Nephron progenitor cell (in vitro differentiated cells): ENCODE data around the gene SGPP2.
"Not testable (repeated sequence)": the region's sequence is repeated elsewhere in the genome, so short reads cannot be mapped to it uniquely, and the experiment has no call there.

Source experiments
- DNase-seq: peaks from one replicate; pipeline ENCODE4 v3.0.0; 2021
- H3K27ac Mint-ChIP-seq: 2 replicates; pipeline ENCODE4 v1.8.0; 2021; ENCODE audit warnings: mild to moderate bottlenecking, moderate library complexity, mixed read lengths
- H3K27me3 Mint-ChIP-seq: 2 replicates; pipeline ENCODE4 v1.8.0; 2021; ENCODE audit warnings: mild to moderate bottlenecking, low read depth, mixed read lengths; ENCODE audit not compliant: poor library complexity
- H3K36me3 Mint-ChIP-seq: 2 replicates; pipeline ENCODE4 v1.8.0; 2021; ENCODE audit warnings: low read depth, mixed read lengths
- H3K4me1 Mint-ChIP-seq: 2 replicates; pipeline ENCODE4 v1.8.0; 2021; ENCODE audit warnings: mixed read lengths
- H3K4me3 Mint-ChIP-seq: 2 replicates; pipeline ENCODE4 v1.8.0; 2021; ENCODE audit warnings: mild to moderate bottlenecking, moderate library complexity, mixed read lengths
- H3K9me3 Mint-ChIP-seq: 2 replicates; pipeline ENCODE4 v1.8.0; 2021; ENCODE audit warnings: mild to moderate bottlenecking, moderate library complexity, mixed read lengths
- CTCF ChIP-seq: fragments of 200-600 bp; sonication (generic); IDR thresholded peaks from 2 replicates; pipeline ENCODE4 v1.5.0; 2021; ENCODE audit warnings: antibody characterized with exemption

SGPP2 gene

GRCh38 chr2:222582928-222583327 lies 158.6 kb downstream of the SGPP2 start:
- TF ChIP-seq CTCF: no peak
- Mint-ChIP-seq H3K27ac (no peak overlapping the region), H3K27me3 (no peaks in the 10 kb centered on the region), H3K36me3 (peaks cover 63% of the 10 kb centered on the region), H3K4me3 (no peak overlapping the region), H3K9me3 (peaks cover 54% of the 10 kb centered on the region), H3K4me1 (peaks cover 16% of the 10 kb centered on the region)
- DNase-seq: no peak

- not testable (repeated sequence) for H3K4me3 Mint-ChIP-seq, DNase-seq, H3K4me1 Mint-ChIP-seq, H3K27me3 Mint-ChIP-seq, H3K27ac Mint-ChIP-seq
- peaks cover 70% of the 10 kb centered on the region for H3K9me3 Mint-ChIP-seq
- peaks cover 78% of the 10 kb centered on the region for H3K36me3 Mint-ChIP-seq
Observed at GRCh38 chr2:222584589-222584988, 160.2 kb downstream of the SGPP2 start.

- H3K36me3 Mint-ChIP-seq: peaks cover 70% of the 10 kb centered on the region
- H3K27me3 Mint-ChIP-seq: no peaks in the 10 kb centered on the region
- no peak overlapping the region for H3K4me3 Mint-ChIP-seq
- no peak for DNase-seq
- H3K27ac Mint-ChIP-seq: no peak overlapping the region
- peaks cover 10% of the 10 kb centered on the region for H3K4me1 Mint-ChIP-seq
- TF ChIP-seq CTCF: no peak
- peaks cover 38% of the 10 kb centered on the region for H3K9me3 Mint-ChIP-seq
Observed at GRCh38 chr2:222591661-222592060, 167.3 kb downstream of the SGPP2 start.

DNA sequence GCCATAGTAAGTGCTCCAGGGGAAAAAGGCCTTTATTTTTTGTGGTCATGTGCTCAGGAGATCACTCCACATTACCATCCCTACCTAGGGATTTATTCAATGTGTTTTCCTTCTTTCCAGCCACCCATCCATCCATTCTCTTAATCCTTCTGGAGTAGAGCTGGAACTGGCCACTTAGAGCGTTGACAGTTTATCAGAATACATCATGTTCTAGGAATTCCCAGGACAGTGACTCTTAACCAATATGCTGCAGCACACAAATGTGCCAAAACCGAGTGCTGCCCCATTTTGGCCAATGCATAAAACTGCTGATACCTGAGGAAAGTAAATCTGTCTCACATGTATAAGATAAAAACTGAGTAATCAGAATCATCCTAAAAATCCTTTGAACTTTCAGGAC lies 167.8 kb downstream of the SGPP2 start:
- no peak for TF ChIP-seq CTCF
- DNase-seq: no peak
- H3K27me3 Mint-ChIP-seq: no peaks in the 10 kb centered on the region
- peaks cover 32% of the 10 kb centered on the region for H3K9me3 Mint-ChIP-seq
- peaks cover 65% of the 10 kb centered on the region for H3K36me3 Mint-ChIP-seq
- H3K27ac Mint-ChIP-seq: no peak overlapping the region
- no peak overlapping the region for H3K4me3 Mint-ChIP-seq
- H3K4me1 Mint-ChIP-seq: peaks cover 10% of the 10 kb centered on the region

DNA sequence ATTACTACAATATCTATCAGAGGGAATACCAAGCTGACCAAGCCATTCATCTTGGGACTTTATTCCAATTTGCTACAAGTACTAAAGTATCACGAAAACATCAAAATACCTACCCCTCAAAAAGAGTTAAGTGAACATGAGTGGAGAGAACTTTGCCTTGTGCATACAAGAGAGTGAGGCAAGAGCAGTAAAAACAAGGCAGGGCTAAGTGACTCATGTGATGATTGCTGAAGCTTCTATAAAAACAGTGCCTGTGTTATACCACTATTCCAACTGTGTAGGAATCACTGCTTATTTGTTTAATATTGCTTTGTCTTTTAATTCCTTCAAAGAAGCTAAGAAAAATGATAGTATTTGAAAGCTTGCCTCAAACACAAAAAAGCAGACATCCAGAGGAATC lies 170.3 kb downstream of the SGPP2 start:
- no peak for TF ChIP-seq CTCF
- peaks cover 28% of the 10 kb centered on the region for H3K4me1 Mint-ChIP-seq
- peaks cover 7% of the 10 kb centered on the region for H3K9me3 Mint-ChIP-seq
- no peaks in the 10 kb centered on the region for H3K27me3 Mint-ChIP-seq
- H3K36me3 Mint-ChIP-seq: peaks cover 50% of the 10 kb centered on the region
- H3K27ac Mint-ChIP-seq: no peak overlapping the region
- H3K4me3 Mint-ChIP-seq: no peak overlapping the region
- no peak for DNase-seq

- H3K27me3 Mint-ChIP-seq: no peaks in the 10 kb centered on the region
- peaks cover under 1% of the 10 kb centered on the region for H3K9me3 Mint-ChIP-seq
Observed at GRCh38 chr2:222595581-222595980, 171.2 kb downstream of the SGPP2 start.

More at GRCh38 chr2:222595581-222595980, 171.2 kb downstream of the SGPP2 start:
- Mint-ChIP-seq H3K36me3 (peaks cover 48% of the 10 kb centered on the region), H3K4me1 (peaks cover 31% of the 10 kb centered on the region), H3K27ac (no peak overlapping the region), H3K4me3 (no peak overlapping the region)
- no peak for DNase-seq
- no peak for TF ChIP-seq CTCF
